GM18867 (cell line): Measurements from ENCODE around the gene MOG.

Experiments
- ATAC-seq: cut with Tn5 transposase; IDR thresholded peaks from one replicate; pipeline ENCODE4 v1.9.1; 2021; ENCODE audit warnings: mild to moderate bottlenecking, moderate library complexity; ENCODE audit not compliant: unreplicated experiment

MOG gene

DNA sequence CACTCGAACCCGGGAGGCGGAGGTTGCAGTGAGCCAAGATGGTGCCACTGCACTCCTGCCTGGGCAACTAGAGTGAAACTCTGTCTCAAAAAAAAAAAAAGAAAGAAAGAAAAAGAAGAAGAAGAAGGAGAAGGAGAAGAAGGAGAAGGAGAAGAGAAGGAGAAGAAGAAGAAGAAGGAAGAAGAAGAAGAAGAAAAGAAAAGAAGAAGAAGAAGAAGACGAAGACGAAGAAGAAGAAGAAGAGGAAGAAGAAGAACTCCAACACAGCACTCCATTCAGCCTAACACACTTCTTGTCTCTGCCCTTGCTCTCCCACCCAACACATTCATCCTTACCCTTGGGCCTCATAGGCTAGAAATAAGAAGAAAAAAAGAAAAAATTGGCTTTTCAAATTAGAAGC lies 17.1 kb downstream of the MOG start:
- ATAC-seq: no peak

DNA sequence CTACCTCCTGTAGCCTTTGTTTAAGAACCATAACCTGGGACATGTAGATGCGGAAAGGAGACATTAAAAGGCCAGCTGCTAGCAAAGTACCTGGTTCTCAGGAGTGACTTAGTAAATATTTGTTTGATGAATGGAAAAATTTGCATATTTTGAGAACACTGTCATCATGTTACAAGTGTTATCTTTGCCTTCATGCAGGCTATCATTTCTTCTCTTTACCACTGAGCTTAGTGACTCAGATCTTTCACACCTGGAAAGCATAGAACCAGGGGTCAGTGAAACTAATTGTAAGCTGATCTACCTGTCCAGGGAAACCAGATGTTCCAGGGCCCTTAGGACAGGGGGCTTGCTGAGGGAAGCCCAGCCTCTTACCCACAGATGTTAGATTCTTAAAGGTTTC lies 18.7 kb downstream of the MOG start:
- no peak for ATAC-seq

DNA sequence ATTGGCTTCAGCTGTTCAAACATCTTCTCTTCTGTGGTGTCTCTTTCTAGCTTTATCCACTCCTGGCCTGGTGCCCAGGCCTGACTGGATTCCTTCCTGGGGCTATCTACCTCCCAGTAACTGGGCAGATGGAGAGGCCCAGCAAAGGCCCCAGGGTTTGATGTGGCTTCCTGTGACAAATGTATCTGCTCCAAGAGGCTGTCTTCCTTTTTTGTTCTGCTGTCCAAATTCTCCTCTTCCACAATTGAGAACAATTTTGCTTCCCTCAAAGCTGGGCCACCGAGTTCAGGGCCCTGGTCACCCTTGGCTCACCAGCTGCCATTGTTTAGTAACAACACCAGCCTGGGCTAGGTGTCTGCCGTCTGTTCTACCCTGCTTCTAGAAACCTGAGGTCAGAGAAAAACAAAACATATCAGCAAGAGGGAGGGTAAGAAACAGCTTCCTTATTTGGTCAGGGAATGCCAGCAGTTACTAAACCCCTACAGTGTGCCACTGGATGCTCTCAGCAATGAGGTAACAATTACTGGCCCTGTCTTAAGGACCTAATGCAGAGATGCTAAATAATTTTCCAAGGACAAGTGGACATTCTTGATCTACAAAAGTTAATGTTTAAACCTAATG lies 20.2 kb downstream of the MOG start:
- ATAC-seq: no peak

DNA sequence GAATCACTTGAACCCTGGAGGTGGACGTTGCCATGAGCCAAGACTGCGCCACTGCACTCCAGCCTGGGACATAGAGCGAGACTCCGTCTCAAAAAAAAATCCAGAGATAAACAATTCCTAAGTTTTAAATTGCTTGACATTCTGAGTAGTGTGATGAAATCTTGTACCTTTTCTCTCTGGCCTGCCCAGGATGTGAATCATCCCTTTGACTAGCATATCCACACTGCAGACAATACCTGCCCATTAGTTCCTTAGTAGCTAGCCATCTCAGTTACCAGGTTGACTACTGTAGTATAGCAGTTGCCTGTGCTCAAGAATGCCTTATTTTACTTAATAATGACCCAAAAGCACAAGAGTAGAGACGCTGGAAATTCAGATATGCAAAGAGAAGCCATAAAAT lies 21.2 kb downstream of the MOG start:
- ATAC-seq: no peak

DNA sequence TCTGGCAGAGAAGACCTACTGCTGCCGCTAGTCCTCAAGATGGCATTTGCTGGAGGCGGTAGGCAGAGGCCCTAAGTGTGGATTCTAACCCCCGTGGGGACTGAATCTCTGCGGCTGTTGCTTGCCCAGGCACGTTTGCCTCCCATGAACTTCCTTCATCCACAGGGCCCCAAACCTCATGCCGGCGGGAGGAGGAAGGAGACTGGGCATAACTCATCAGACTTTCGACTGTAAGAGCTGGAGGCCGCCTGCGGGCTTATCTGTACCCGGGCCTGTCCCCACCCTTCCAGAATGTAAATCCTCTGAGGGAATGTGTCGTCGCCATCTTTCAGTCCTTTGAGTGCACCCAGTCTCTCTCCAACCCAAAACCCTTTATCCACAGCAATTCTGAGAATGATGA lies 23.1 kb downstream of the MOG start:
- no peak for ATAC-seq

DNA sequence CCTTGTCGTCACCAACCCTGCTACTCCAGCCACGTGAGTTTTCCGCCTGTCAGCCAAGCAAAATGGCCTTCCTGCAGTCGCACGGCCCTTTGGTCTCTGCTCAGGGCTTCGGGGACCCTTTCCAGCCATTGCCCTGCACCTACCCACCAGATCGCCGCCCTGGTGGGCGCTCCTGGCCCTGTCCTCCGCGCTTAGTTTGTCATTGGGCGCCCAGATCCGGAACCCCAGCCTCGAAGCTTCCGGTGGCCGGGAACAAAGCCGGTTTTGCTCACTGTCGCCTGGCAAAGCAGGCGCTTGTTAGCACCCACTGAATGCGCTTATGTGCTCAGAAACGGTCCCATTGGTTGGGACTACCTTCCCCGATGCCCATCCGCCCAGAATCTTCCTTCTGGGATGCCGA lies 23.5 kb downstream of the MOG start:
- no peak for ATAC-seq

DNA sequence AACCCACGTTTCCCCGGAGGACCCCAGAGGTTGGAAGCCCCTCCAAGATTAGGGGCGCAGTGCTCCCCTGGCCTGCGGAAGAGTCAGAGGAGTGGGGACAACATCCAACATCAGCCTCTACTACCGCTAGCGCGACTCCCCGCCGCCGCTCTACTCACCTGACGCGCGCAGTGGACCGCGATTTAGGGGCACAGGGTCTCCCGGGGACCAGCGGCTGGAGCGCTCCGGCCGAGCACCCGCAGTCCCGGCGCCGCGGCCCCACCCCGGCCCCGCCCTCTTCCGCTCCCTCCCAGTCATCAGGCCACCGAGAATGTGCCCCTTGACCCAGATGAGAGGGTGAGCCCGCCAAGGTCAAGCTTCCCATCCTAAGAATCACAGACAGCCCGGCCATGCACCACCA lies 24.0 kb downstream of the MOG start, which contains the start of gene ZFP57:
Gene ZFP57, minus strand, starts transcription at position 249 of the 400 bp plus-strand sequence. CDS start 4,149 bp downstream, outside the sequence.
- ATAC-seq: no peak

DNA sequence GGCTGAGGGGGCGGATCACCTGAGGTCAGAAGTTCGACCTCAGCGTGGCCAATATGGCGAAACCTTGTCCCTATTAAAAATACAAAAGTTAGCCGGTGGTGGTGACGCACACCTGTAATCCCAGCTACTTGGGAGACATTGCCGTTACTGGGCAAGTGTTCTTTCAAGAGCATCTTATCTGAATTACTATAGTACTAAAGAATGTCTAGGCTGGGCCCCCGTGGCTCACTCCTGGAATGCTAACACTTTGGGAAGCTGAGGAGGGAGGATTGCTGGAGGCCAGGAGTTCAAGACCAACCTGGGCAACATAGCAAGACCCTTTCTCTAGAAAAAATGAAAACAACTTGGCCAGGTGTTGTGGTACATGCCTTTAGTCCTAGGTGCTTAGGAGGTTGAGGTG lies 24.9 kb downstream of the MOG start:
- ATAC-seq: no peak

DNA sequence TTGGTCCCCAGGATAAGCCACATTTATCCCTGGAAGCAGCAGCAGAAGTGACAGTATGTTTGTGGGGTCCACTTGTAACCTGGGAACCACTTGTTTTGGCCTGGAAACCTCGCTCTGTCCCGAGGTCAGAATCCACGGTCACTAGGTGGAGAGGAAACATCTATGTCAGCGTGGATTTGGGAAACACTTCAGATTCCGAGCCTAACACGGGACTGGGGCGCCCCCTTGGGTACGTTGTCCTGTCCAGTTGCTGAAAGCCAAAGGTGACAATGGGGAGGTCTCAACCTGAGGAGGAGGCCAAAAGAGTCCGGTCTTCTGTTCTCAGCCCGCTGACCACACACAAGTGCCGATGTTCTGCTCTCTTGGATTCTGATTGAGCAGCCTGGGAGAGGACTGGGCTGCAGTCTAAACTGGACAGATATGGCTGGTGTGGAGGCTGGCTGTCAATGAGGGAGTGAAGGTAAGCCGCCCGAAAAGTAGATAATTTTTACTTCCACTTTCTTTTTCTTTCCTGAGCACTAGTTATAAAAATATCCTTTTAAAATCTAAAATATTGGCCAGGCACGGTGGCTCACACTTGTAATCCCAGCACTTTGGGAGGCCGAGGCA lies 28.9 kb downstream of the MOG start:
- ATAC-seq: no peak

DNA sequence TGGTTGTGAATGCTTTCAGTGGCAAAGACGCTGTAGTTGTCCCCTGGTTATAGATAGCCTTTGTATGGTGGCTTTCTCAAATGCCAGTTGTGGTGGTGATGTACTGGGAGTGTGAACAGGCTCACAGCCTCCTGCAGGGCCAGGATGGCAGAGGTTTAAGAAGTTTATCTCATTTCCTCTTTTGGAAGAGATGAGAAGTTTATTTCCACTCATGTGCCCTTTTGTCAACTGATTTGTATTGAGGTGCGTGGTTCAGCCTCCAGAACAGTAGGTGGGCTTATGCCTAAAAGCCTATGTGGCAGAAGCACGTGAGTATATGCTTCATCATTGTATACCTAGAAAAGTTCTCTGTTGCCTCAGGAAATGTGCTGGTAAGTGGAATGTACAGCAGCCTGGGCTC lies 37.7 kb downstream of the MOG start:
- no peak for ATAC-seq

DNA sequence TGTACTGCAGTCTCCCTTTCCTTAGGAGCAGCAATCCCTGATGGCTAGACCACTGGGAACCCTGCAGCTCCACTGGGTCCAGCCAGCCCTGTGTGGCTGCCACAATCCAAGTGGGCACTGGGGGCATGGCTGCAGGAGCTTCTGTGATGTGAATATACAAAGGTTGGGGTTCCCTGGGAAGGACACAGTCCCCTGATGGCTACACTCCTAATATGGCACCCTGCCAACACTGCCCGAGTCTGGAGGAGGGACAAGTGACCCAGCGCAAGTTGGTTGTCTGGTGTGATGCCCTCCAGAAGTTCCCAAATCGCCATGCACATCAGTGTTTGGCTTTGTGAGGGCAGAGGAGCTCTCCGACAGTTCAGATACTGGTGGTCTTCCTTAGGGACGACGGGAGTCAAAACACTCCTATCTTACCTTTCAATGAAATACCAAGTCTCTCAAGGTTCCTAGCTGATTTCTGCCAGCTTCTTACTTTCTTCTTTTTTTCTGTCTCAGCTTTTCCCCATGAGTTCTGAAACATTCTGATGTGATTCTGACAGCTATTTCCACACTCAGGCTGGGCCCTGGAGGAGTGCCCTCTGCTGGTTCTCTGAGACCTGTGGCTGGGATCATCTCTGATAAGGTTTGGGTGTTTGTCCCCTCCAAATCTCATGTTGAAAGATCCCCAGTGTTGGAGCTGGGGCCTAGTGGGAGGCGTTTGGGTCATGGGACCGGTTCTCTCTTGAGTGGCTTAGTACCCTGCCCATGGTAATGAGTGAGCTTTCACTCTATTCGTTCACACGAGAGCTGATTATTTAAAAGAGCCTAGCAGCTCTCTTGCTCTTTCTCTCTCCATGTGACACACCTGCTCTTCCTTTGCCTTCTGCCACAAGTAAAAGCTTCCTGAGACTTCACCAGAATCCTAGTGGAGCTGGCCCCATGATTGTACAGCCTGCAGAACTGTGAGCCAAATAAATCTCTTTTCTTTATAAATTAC lies 39.5 kb downstream of the MOG start:
- no peak for ATAC-seq

DNA sequence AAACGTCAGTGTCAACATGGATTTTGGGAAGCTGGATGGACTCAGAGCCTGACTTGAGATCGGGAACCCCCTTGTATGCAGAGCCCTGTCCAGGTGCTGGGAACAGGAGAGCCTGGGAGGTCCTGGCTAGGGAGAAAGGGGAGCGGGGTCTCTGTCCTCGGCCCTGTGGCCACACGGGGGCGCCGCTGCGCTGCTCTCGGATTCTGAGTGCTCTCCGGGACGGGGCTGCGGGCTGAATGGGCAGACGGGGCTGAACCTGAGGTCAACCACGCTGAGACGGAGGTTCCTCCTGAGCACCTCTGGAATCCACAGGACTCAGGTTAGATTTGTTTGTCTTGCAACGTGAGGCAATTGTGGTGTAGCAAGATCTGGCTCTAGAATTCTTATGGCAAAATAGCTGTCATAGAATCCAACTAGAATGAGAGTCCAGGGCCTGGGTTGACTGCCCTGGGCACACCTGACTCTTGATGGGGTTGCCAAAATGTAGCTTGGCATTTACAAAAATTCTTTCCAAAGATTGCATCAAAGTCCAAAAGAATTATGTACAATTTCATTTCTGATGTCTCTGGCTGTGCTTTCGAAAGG lies 45.7 kb downstream of the MOG start:
- ATAC-seq: no peak

DNA sequence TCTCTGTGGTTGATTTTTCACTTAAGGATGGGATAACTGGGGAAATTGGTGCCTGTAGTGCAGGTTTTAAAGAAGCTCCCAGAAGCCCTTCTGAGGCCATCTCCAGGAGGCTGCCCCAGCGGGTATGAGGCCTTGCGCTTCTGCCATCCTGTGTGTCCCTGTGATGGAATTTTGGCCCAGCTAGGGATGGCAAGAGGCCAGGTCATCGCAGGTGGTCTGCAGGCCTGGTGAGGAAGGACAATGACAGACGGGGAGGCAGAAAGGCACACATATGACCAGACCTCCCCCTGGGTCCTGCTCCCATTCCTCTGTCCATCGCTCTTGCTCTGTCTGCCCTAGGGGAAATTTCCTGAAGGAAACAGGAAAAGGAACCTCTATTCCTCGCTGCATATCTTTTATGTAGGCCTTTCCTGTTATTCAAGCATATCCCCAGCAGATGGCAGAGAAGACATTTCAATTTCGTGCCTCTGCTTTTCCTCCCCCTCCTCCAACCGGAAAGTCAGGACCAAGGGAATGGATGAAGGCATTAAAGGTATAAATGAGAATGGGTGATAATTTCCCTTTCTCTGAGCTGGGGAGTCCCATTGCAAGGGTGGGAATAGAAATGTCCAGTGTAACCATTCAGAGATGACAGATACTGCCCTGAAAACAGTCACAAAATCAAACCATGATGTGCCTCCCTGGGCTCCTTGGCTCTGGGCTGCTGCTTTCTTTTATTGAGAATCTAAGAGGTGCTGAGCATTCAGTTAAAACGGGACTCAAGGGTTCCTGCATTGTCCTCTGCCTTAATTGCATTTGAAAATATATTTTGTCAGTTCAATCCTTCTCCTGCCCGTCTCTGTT lies 48.7 kb downstream of the MOG start:
- ATAC-seq: no peak

DNA sequence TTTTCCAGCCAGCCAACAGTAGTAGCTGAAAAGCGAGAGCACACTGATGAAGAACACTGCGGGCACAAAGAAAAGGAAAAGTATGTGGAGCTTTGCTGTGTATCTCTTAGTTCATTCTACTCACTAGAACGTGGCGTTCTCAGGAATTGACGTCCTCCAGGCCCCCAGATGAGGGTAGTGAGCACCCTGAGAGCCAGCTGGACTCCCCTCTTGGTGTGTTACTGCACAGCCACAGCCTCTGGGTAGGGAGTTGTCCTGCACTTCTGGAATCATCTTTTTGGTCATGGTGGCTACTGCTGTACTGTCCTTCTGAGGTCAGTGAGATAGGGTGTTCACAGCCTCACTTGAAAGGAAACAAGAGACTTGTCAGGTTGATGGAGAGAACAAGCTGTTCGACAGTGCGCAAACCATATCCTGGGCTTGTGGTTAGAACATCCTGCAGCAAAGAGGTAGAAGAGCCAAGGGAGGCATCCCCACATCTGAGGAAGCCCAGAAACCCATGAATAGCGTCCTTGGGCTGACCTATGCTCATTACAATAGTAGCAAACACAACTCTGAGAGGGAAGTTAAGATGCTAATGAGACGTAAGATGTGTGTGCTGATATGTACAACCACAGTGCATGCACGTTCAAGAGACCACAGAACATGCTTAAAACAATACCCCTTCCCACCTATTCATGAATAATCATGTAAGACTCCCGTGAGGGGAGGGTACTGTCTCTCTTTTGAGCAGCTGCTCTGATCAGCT lies 51.7 kb downstream of the MOG start:
- no peak for ATAC-seq

DNA sequence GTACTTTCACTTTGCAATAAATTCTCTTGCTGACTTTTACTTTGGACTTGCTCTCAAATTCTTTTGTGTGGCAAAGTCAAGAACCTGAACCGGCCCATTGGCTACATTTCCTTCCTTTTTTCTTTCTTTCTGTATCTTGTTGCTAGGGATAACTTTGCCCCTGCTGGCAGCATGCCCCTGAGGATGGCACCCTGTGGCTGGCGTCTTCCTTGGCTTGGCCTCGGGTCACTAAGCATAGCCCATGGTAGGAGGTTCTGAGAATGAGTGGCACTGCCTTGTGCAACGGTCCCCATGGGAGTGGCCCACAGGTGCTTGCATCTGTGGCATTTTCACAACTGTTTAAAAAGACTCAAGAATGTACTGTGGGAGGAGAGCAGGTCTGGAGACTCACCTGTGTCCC lies 52.3 kb downstream of the MOG start:
- ATAC-seq: no peak

DNA sequence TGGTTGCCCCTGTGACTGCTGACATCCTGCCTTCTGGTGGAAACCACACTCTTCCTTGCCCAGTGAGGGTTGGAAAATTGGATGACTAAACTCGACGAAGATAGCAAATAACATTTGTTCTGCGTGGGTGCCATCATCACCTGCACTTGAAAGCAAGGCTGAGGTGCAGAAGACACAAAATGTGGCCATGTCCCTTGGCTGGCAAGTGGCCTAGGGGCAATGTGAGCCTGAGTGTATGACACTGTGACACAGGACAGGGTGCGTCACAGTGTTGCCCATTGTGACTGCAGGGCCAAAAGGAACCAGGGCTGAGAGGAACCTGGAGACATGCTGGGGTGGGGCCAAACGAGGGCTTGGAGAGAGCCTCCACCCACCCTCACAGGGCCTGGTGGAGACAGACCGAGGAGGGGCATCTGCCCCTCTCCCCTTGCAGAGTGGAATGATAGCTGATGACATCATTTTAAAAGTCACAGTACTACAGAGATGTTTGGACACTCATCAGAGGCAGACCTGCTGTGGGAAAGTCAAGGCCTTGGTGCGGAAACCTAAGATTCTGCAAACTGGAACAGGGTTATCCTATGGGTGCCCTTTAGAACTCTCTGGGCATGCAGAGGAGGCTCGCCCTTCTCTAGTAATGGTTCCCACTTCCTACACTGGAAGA lies 53.5 kb downstream of the MOG start:
- no peak for ATAC-seq

DNA sequence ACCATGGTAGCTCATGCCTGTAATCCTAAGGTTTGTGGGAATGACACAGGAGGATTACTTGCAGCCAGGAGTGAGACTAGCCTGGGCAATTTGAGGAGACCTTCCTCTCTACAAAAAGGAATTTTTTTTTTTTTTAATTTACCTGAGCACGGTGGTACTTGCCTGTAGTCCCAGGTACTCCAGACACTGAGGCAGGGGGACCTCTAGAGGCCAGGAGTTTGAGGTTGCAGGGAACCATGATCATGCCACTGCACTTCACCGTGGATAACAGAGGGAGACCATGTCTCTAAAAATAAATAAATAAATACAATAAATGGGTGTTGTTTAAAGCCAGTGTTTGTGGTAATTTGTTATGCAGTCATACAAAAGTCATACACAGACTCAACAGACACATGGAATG lies 64.0 kb downstream of the MOG start:
- no peak for ATAC-seq
